ENCODE data around the gene LMOD1.

GRCh38 chr1:201887116-201887866 lies 59.1 kb downstream of the LMOD1 start:
- TF ChIP-seq CTCF (conservative IDR thresholded peaks at IDR 0.05; ENCODE audit: low read depth, low read length) = no peak
- TF ChIP-seq EZH2 (IDR thresholded peaks at IDR 0.05; ENCODE audit: borderline replicate concordance, low read depth, low read length, poor library complexity, severe bottlenecking) = no peak
